CD4-positive, alpha-beta T cell treated with Interleukin-4 for 1 hour (primary cell): ENCODE results near the gene MUC4.

Source experiments
- DNase-seq, 2 donors: peaks; one replicate each; pipeline ENCODE4 v3.0.0-alpha.2; 2020 to 2022

Gene MUC4

GRCh38 chr3:195811756-195812155 is at the start of gene MUC4:
Gene MUC4, minus strand, starts transcription at chr3:195811929. Its CDS starts 112 bp downstream, at chr3:195811817.
- no peak for DNase-seq

- no peak for DNase-seq
Observed at GRCh38 chr3:195860456-195860855, 48.7 kb upstream of the MUC4 start.

GRCh38 chr3:195859846-195860411 is 48.2 kb upstream of the MUC4 start:
- no peak for DNase-seq

- peak; percentile 73 to 79 for DNase-seq
Observed at GRCh38 chr3:195859061-195859845, 47.5 kb upstream of the MUC4 start.

- DNase-seq, result no peak
Observed at GRCh38 chr3:195856410-195857084, 44.8 kb upstream of the MUC4 start.

- no peak for DNase-seq
Observed at GRCh38 chr3:195855471-195856409, 44.0 kb upstream of the MUC4 start.

- no peak for DNase-seq
Observed at GRCh38 chr3:195854628-195855294, 43.0 kb upstream of the MUC4 start.

- DNase-seq, result no peak
Observed at GRCh38 chr3:195853996-195854395, 42.3 kb upstream of the MUC4 start.

- DNase-seq, result no peak
Observed at GRCh38 chr3:195853036-195853435, 41.3 kb upstream of the MUC4 start.

- peak; percentile 90 to 93 for DNase-seq
Observed at GRCh38 chr3:195850857-195851543, 39.3 kb upstream of the MUC4 start.

GRCh38 chr3:195849322-195850074 is 37.8 kb upstream of the MUC4 start:
- no peak for DNase-seq

- DNase-seq, result no peak
Observed at GRCh38 chr3:195847055-195847950, 35.6 kb upstream of the MUC4 start.

GRCh38 chr3:195845483-195845882 is 33.8 kb upstream of the MUC4 start:
- no peak for DNase-seq

GRCh38 chr3:195844671-195845218 is 33.0 kb upstream of the MUC4 start:
- no peak for DNase-seq

GRCh38 chr3:195839260-195840010 is 27.7 kb upstream of the MUC4 start:
- no peak for DNase-seq

GRCh38 chr3:195838714-195839113 is 27.0 kb upstream of the MUC4 start:
- DNase-seq, result no peak

GRCh38 chr3:195836476-195837135 is 24.9 kb upstream of the MUC4 start:
- no peak for DNase-seq

GRCh38 chr3:195835791-195836190 is 24.1 kb upstream of the MUC4 start:
- DNase-seq, result no peak
